Osteoblast (primary cell): ENCODE results near the gene ARNT2. TPM values are rescaled to one million over a fixed set of nuclear protein-coding genes. Genes with fewer than 3 reads are reported as not detected.
A peak's percentile ranks its signal among the peaks of the same experiment; 100 is the strongest.

Source experiments
- DNase-seq: peaks from one replicate; pipeline ENCODE4 v3.0.0; 2011; ENCODE audit warnings: low spot score, mixed read lengths; ENCODE audit not compliant: insufficient read length; ENCODE audit errors: missing footprints
- H2AFZ ChIP-seq: 2 replicates; pipeline ENCODE4 v1.6.0; 2011; ENCODE audit warnings: mild to moderate bottlenecking, low read length
- H3K27ac ChIP-seq: 2 replicates; pipeline ENCODE4 v1.5.1; 2011; ENCODE audit warnings: mild to moderate bottlenecking, low read depth, low read length, moderate library complexity
- H3K27me3 ChIP-seq: 2 replicates; pipeline ENCODE4 v1.6.0; 2012; ENCODE audit warnings: mild to moderate bottlenecking, control low read depth, inconsistent platforms, low read length, moderate library complexity; ENCODE audit not compliant: insufficient read depth
- H3K36me3 ChIP-seq: 2 replicates; pipeline ENCODE4 v1.5.1; 2011; ENCODE audit warnings: mild to moderate bottlenecking, low read length, control low read depth, moderate library complexity; ENCODE audit not compliant: insufficient read depth
- H3K4me1 ChIP-seq: 2 replicates; pipeline ENCODE4 v1.5.1; 2011; ENCODE audit warnings: mild to moderate bottlenecking, low read length, control low read depth, moderate library complexity; ENCODE audit not compliant: insufficient read depth
- H3K4me2 ChIP-seq: 2 replicates; pipeline ENCODE4 v1.6.0; 2011; ENCODE audit warnings: mild to moderate bottlenecking, low read length; ENCODE audit not compliant: insufficient read depth
- H3K4me3 ChIP-seq: fragments of 200-600 bp; sonication (generic); 3 replicates; pipeline ENCODE4 v1.5.1; 2012; ENCODE audit warnings: mild to moderate bottlenecking, low read length, inconsistent platforms; ENCODE audit not compliant: insufficient read depth
- H3K79me2 ChIP-seq: 2 replicates; pipeline ENCODE4 v1.6.0; 2012; ENCODE audit warnings: mild to moderate bottlenecking, low read length, control low read depth, inconsistent platforms; ENCODE audit not compliant: insufficient read depth
- H3K9me3 ChIP-seq: 2 replicates; pipeline ENCODE4 v1.5.1; 2011; ENCODE audit warnings: low read depth, low read length, control low read depth
- H4K20me1 ChIP-seq: 2 replicates; pipeline ENCODE4 v1.6.0; 2012; ENCODE audit warnings: mild to moderate bottlenecking, low read length, control low read depth; ENCODE audit not compliant: insufficient read depth
- CTCF ChIP-seq: IDR thresholded peaks from 2 replicates; pipeline ENCODE4 v1.5.1; 2011; ENCODE audit warnings: mild to moderate bottlenecking, low read depth, low read length, moderate library complexity; ENCODE audit errors: extremely low read depth
- total RNA-seq: library from RNA; depleted of rRNA; stranded (reverse); fragments of >200 nt; gene quantifications from 2 replicates; pipeline ENCODE4 v1.2.3, GENCODE V29; 2012

Gene ARNT2
- total RNA-seq, 1 donor = 30.0 TPM

GRCh38 chr15:80490431-80490990 is 86.3 kb downstream of the ARNT2 start:
- Histone ChIP-seq H3K27ac (peak overlapping the region; percentile 92), H2AFZ (no peak overlapping the region), H3K4me3 (no peak overlapping the region), H3K36me3 (no peaks in the 10 kb centered on the region), H3K4me1 (peaks cover 48% of the 10 kb centered on the region), H3K4me2 (no peak overlapping the region), H3K9me3 (no peaks in the 10 kb centered on the region), H3K27me3 (no peaks in the 10 kb centered on the region), H3K79me2 (no peaks in the 10 kb centered on the region), H4K20me1 (no peaks in the 10 kb centered on the region)
- TF ChIP-seq CTCF = no peak
- no peak for DNase-seq

- Histone ChIP-seq H3K79me2 (no peaks in the 10 kb centered on the region), H3K27me3 (no peaks in the 10 kb centered on the region), H3K27ac (no peak overlapping the region), H3K9me3 (no peaks in the 10 kb centered on the region), H3K4me3 (no peak overlapping the region), H2AFZ (no peak overlapping the region), H3K36me3 (no peaks in the 10 kb centered on the region), H3K4me1 (peaks cover 56% of the 10 kb centered on the region), H3K4me2 (no peak overlapping the region), H4K20me1 (no peaks in the 10 kb centered on the region)
- no peak for DNase-seq
- TF ChIP-seq CTCF = no peak
Observed at GRCh38 chr15:80491163-80491847, 87.1 kb downstream of the ARNT2 start.

GRCh38 chr15:80492409-80492808 is 88.2 kb downstream of the ARNT2 start:
- H3K79me2 ChIP-seq = no peaks in the 10 kb centered on the region
- no peaks in the 10 kb centered on the region for H3K9me3 ChIP-seq
- no peak for DNase-seq
- H3K27ac ChIP-seq = no peak overlapping the region
- no peak overlapping the region for H3K4me3 ChIP-seq
- peaks cover 57% of the 10 kb centered on the region for H3K4me1 ChIP-seq
- no peaks in the 10 kb centered on the region for H4K20me1 ChIP-seq
- H3K27me3 ChIP-seq = no peaks in the 10 kb centered on the region
- TF ChIP-seq CTCF = no peak
- H3K4me2 ChIP-seq = no peak overlapping the region
- no peaks in the 10 kb centered on the region for H3K36me3 ChIP-seq
- no peak overlapping the region for H2AFZ ChIP-seq

- TF ChIP-seq CTCF = no peak
- H3K79me2 ChIP-seq = no peaks in the 10 kb centered on the region
- H3K4me2 ChIP-seq = no peak overlapping the region
- H3K27me3 ChIP-seq = no peaks in the 10 kb centered on the region
- no peaks in the 10 kb centered on the region for H3K9me3 ChIP-seq
- no peak overlapping the region for H3K4me3 ChIP-seq
- no peaks in the 10 kb centered on the region for H4K20me1 ChIP-seq
- no peak overlapping the region for H2AFZ ChIP-seq
- no peak for DNase-seq
- no peaks in the 10 kb centered on the region for H3K36me3 ChIP-seq
- H3K4me1 ChIP-seq = peaks cover 53% of the 10 kb centered on the region
- no peak overlapping the region for H3K27ac ChIP-seq
Observed at GRCh38 chr15:80492874-80493273, 88.7 kb downstream of the ARNT2 start.
